Right lobe of liver (tissue), 4 donors: Measurements from ENCODE around the gene SIM1.

Experiments used
- CTCF ChIP-seq, 4 donors: fragments of 200-600 bp in 3 of 4; fragments of 450-650 bp in 1 of 4; IDR thresholded peaks; one replicate each; pipeline versions ENCODE4 v1.5.1 to v1.8.0; 2016 to 2022; ENCODE audit warnings: antibody characterized with exemption in 4 of 4, mild to moderate bottlenecking in 2 of 4
- POLR2A ChIP-seq: fragments of 450-650 bp; IDR thresholded peaks from one replicate; pipeline ENCODE4 v1.6.1; 2017; ENCODE audit warnings: antibody characterized with exemption, mild to moderate bottlenecking
- donor health status: DM: no; HTN: no; CAD: no.
- donor health status: DM: no; HTN: no; CAD: no.
- donor health status: DM: no; HTN: yes; CAD: no.

GRCh38 chr6:100381111-100381510, 83.6 kb downstream of the SIM1 start:
- TF ChIP-seq CTCF (IDR thresholded peaks at IDR 0.05) (no peak), POLR2A (no peak)
